GM19351 (cell line): ENCODE results near the gene LBH.

ENCODE experiments used
- ATAC-seq: cut with Tn5 transposase; IDR thresholded peaks from one replicate; pipeline ENCODE4 v1.9.1; 2021; ENCODE audit warnings: mild to moderate bottlenecking, moderate library complexity; ENCODE audit not compliant: unreplicated experiment

LBH gene

GRCh38 chr2:30231212-30231995 lies at the start of gene LBH:
Gene LBH (plus strand): TSS chr2:30231534. CDS start chr2:30231739, 205 bp downstream.
- ATAC-seq = peak; percentile 38

GRCh38 chr2:30184035-30184434 lies 47.3 kb upstream of the LBH start:
- no peak for ATAC-seq

- ATAC-seq = no peak
These were observed 46.2 kb upstream of the LBH start for GRCh38 chr2:30185178-30185577.

GRCh38 chr2:30188292-30188691 lies 43.0 kb upstream of the LBH start:
- no peak for ATAC-seq

- no peak for ATAC-seq
These were observed 40.7 kb upstream of the LBH start for GRCh38 chr2:30190637-30191036.

GRCh38 chr2:30191107-30191506 lies 40.2 kb upstream of the LBH start:
- ATAC-seq = no peak

- no peak for ATAC-seq
These were observed 39.5 kb upstream of the LBH start for GRCh38 chr2:30191819-30192271.

- no peak for ATAC-seq
These were observed 39.0 kb upstream of the LBH start for GRCh38 chr2:30192314-30192713.

- no peak for ATAC-seq
These were observed 38.1 kb upstream of the LBH start for GRCh38 chr2:30193104-30193681.

GRCh38 chr2:30194421-30194820 lies 36.9 kb upstream of the LBH start:
- no peak for ATAC-seq

GRCh38 chr2:30195016-30195415 lies 36.3 kb upstream of the LBH start:
- ATAC-seq = no peak

GRCh38 chr2:30197570-30198192 lies 33.7 kb upstream of the LBH start:
- no peak for ATAC-seq

- no peak for ATAC-seq
These were observed 29.3 kb upstream of the LBH start for GRCh38 chr2:30201990-30202389.

- no peak for ATAC-seq
These were observed 28.2 kb upstream of the LBH start for GRCh38 chr2:30203156-30203555.

- no peak for ATAC-seq
These were observed 27.1 kb upstream of the LBH start for GRCh38 chr2:30204281-30204680.

- ATAC-seq = no peak
These were observed 25.9 kb upstream of the LBH start for GRCh38 chr2:30205456-30205855.

GRCh38 chr2:30206461-30207430 lies 24.6 kb upstream of the LBH start:
- ATAC-seq = no peak

GRCh38 chr2:30208453-30208852 lies 22.9 kb upstream of the LBH start:
- no peak for ATAC-seq

- no peak for ATAC-seq
These were observed 22.1 kb upstream of the LBH start for GRCh38 chr2:30209227-30209626.

- ATAC-seq = no peak
These were observed 18.0 kb upstream of the LBH start for GRCh38 chr2:30213326-30213725.

GRCh38 chr2:30213907-30214463 lies 17.3 kb upstream of the LBH start:
- no peak for ATAC-seq
